NCI-H226 (cell line): ENCODE data around the gene NHLRC4.
"Not testable (repeated sequence)": the region's sequence is repeated elsewhere in the genome, so short reads cannot be mapped to it uniquely, and the experiment has no call there.

Source experiments
- DNase-seq: peaks from one replicate; pipeline ENCODE4 v3.0.0-alpha.2; 2015

The NHLRC4 gene

DNA sequence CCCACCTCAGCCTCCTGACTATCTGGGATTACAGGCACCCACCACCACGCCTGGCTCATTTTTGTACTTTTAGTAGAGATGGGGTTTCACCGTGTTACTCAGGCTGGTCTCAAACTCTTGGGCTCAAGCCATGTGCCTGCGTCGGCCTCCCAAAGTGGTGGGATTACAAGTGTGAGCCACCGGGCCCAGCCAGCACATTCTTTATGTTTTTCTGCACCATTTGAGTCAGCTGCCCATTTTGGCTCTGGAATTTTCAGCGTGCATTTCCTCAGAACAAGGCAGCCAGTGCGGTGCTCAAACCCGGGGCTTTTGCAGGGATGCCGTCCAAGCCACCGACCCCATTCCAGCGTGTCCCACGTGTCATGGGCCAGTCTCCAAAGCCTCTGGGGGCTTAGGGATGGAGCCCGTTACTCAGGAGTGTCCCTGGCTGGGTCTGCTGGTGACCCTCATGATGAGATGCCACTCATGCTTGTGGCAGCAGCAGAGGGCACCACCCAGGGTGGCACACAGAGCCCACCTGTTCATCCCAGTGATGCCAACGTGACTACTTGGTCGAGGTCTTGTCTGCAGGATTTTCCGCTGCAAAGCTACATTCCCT is 19.3 kb downstream of the NHLRC4 start:
- DNase-seq: no peak

GRCh38 chr16:586645-587590 is 20.1 kb downstream of the NHLRC4 start:
- no peak for DNase-seq

GRCh38 chr16:588639-588888 is 21.8 kb downstream of the NHLRC4 start:
- no peak for DNase-seq

- peak; percentile 80 for DNase-seq
Observed at GRCh38 chr16:588889-589657, 22.3 kb downstream of the NHLRC4 start.

- DNase-seq: peak; percentile 93
Observed at GRCh38 chr16:589658-590187, 22.9 kb downstream of the NHLRC4 start, which contains the start of gene RAB40C. TSS of gene RAB40C (plus strand) at chr16:590066. CDS start at chr16:590292, 226 bp downstream.

DNA sequence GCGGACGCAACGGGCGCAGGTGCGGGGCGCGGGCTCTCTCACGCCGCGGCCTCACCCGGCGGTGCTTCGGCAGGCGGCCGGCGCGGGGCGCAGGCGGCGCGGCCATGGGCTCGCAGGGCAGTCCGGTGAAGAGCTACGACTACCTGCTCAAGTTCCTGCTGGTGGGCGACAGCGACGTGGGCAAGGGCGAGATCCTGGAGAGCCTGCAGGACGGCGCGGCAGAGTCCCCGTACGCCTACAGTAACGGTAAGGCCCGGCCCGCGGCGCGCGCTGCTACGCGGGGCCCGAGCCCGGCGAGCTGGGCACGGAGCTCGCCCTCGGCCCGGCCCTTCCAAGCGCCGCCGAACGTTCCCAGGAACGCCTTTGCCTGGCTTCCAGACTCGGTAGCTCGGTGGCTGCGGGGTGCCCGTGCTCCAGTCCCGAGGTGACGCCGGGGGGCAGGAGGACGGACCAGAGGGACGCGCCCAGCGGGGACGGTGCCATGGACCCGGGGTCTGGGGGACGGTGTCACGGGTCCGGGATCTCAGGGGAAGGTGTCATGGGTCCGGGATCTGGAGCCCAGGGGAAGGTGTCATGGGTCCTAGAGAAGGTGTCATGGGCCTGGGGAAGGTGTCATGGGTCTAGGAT is 23.5 kb downstream of the NHLRC4 start:
- no peak for DNase-seq

DNA sequence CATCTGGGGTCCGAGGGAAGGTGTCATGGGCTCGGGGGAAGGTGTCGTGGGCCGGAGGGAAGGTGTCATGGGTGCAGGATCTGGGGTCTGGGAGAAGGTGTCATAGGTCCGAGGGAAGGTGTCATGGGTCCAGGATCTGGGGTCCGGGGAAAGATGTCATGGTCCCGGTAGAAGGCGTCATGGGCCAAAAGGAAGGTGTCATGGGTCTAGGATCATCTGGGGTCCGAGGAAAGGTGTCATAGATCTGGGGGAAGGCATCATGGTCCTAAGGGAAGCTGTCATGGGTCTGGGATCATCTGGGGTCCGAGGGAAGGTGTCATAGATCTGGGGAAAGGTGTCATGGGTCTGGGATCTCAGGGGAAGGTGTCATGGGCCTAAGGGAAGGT is 24.0 kb downstream of the NHLRC4 start:
- DNase-seq: no peak

DNA sequence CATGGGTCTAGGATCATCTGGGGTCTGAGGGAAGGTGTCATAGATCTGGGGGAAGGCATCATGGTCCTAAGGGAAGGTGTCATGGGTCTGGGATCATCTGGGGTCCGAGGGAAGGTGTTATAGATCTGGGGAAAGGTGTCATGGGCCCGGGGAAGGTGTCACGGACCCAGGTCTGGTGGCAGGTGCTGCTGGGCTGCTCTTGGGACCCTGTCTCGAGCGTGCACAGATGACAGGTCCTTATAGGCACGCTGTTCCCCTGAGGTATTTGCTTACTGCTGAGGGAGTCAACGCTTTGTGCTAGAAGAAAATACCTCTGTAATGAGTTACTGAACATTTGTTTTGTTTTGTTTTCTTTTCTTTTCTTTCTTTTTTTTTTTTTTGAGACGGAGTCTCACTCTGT is 24.4 kb downstream of the NHLRC4 start:
- no peak for DNase-seq

DNA sequence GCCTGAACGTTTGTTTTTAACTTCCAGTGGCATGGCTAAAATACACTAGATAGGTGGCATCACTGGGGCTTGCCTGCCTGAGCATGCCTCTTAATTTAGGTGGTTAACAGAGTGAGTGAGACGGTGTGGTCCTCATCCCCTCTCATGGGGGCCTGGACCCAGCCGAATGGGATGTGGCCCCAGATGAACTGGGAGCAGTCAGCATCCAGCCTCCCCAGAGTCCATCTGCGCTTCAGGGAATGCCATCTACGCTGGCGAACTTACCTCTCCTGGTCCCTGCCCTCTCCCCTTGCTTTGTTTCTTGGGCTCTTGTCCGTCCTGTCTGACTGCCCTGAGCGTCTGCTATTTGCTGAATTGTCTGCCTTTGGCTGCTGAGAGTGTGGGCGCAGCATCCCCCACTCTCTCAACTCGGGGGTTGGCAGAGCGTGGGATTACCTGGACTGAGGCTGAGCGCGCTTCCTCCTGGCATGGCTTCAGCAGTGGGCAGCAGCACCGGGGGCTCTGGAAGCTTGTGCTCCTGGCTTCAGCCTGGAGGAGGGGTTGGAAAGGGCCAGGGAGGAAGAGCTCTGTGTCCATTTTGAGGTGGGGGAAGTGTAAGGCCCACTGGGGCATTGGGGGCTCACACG is 25.2 kb downstream of the NHLRC4 start:
- DNase-seq: no peak

DNA sequence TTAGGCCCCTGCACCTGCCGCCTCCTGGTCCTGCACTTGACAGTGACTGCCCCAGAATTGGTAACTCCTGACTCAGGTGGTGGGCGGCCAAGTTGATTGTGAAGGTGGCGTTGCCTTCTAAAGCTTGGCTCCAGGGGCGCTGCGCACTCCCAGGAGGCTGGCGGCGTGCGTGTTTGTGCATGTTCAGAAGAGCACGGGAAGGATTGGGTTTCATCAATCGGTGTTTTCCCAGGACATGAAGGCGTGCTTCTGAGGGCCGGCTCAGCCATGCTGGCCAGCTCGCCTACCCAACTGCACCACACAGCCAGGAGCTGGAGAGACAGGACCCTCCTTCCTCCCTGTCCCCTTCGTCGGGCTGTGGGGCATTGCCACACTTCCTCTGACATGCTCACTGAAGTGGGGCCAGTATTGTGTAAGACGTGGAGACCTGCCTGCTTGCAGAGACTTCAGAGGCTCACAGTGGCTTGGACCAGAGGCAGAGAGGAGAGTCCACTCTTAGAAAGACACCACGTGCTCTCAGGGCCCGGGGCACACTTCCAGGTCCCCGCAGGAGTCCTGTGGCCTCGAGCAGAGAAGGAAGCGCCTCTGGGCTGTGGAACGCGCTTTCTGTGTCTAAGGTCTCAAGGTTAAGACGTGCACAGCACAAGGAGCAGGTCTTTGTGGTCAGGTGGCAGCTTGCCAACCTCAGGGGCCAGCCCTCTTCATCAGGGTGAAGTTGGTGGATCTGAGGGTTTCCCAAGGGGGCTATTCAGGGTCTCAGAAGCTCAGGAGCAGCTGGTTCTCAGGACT is 25.9 kb downstream of the NHLRC4 start:
- DNase-seq: no peak

DNA sequence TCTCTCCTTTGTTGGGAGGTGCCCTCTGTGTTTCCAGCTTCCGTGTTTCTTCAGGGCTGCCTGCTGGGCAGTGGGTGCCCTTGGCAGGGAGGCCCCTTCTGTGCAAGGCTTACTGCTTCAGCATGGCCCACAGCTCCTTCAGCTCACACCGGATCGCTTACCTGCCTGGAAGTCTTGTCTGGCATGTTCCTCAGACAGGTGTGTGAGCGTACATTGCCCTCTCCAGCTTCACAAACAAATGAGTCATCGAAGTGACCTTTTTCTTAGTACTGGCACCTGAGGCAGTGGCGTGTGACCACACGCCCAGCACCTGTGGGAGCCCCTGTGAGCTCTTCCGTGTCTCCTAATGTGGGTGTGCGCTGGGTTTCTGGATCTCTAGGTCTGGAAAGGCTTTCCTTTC is 26.6 kb downstream of the NHLRC4 start:
- DNase-seq: no peak

- DNase-seq: no peak
Observed at GRCh38 chr16:593807-594206, 27.0 kb downstream of the NHLRC4 start.

GRCh38 chr16:595094-595528 is 28.3 kb downstream of the NHLRC4 start:
- DNase-seq: no peak

DNA sequence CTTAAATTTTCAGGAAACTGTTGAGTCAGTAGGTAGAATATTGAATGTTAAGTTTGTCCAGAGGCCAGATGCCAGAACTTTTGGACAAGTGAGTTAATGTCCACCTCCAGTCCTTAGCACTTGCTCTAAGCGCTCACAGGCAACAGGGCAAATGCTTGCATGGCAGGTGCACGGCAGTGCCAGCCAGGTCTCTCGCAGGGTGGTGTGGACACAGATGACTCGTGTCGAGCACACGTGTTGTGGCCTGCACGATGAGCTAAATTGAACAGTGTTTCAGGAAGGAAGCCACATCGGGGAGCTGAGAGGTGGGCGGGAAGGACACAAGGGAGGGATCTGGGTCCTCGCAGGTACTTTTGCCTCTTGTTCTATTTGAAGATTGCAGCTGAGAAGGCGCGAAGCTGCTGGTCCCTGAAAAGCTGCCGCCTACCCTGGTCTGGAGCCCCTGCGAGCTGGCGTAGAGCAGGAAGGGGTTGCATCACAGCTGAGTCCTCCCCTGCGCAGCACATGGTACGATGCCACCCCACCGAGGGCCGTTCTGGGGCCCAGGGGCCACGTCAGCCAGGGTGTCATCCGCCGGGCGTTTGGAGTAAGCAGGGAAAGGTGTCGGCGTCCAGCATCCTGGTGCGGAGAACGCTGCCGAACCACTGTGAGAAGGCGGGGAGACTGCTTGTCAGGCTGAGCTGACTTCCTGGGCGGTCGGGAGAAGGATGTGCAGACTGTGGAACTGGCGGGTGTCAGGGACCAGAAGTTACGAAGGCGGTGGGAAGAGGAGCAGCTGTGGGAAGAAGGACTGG is 29.3 kb downstream of the NHLRC4 start:
- no peak for DNase-seq

GRCh38 chr16:596736-597060 is 29.9 kb downstream of the NHLRC4 start:
- no peak for DNase-seq

GRCh38 chr16:597655-598054 is 30.9 kb downstream of the NHLRC4 start:
- not testable (repeated sequence) for DNase-seq

DNA sequence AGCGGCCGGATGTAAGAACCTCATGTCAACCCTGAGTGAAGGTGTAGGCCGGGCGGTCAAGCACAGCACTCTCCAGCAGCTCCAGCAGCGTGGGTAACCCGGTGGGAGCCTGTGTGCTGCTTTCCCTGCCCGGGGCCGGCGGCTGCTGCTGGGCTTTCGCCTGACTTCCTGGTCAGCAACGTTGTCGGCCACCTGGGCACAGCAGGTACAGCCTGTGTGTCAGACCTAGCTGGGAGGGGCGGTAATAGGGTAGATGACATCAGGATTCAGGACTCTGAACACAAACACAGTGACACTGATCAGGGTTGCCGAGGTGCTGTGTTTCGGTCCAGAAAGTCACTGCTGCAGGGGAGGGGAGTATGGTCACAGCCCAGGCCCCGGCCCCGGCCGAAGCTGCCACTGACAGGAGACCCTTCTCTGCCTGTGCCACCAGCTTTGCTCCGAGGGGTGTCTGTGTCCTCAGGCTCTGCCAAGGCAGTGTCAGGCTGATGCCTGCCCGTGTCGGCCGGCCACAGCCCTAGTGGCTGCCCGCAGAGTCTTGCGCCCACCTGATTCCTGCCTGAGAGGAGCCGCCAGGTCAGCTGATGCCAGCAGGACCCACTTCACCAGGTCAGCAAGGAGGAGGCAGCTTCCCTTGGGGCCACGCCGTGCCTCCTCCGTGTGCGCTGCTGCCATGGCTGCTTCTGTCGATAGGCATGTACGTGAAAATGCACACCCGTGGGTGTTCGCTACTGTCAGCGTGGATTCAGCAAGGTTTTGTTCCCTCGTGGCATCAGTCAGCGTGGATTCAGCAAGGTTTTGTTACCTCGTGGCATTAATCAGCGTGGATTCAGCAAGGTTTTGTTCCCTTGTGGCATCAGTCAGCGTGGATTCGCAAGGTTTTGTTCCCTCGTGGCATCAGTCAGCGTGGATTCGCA is 32.3 kb downstream of the NHLRC4 start:
- no peak for DNase-seq

DNA sequence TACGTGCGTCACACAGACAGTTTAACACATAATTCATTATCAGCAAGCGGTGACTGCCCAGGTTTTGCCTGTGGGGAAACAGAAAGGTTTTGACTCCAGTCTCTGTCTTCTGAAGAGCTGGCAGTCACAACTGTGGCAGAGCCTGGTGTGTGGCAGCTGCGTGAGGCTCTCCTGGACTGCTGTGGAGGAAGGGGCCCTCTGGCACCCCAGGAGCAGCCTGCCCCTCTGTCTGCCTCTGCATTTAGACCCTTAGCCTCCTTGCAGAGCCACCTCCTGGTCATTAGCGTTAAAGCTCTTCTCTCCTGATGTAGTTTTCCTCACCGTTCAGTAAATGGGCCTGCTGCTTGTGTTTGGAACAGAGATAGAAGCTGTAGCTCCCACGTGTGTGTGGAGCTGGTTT is 34.0 kb downstream of the NHLRC4 start:
- DNase-seq: no peak

GRCh38 chr16:603933-604332 is 37.1 kb downstream of the NHLRC4 start:
- DNase-seq: no peak
